HG03039 (cell line): Measurements from ENCODE around the gene SLC39A11.
"Not testable (repeated sequence)": the region's sequence is repeated elsewhere in the genome, so short reads cannot be mapped to it uniquely, and the experiment has no call there.

Source experiments
- ATAC-seq: cut with Tn5 transposase; IDR thresholded peaks from one replicate; pipeline ENCODE4 v1.9.1; 2021; ENCODE audit warnings: mild to moderate bottlenecking, moderate library complexity; ENCODE audit not compliant: unreplicated experiment

Gene SLC39A11

GRCh38 chr17:72852277-72852938 is 240.1 kb downstream of the SLC39A11 start:
- no peak for ATAC-seq

GRCh38 chr17:72850410-72851118 is 241.9 kb downstream of the SLC39A11 start:
- ATAC-seq, result no peak

GRCh38 chr17:72846399-72846798 is 246.1 kb downstream of the SLC39A11 start:
- ATAC-seq, result no peak

GRCh38 chr17:72843591-72843990 is 248.9 kb downstream of the SLC39A11 start:
- ATAC-seq, result no peak

- ATAC-seq, result no peak
These were observed 252.5 kb downstream of the SLC39A11 start for GRCh38 chr17:72840019-72840418.

GRCh38 chr17:72839131-72839725 is 253.3 kb downstream of the SLC39A11 start:
- no peak for ATAC-seq

- ATAC-seq, result no peak
These were observed 253.9 kb downstream of the SLC39A11 start for GRCh38 chr17:72838581-72838980.

GRCh38 chr17:72838068-72838467 is 254.4 kb downstream of the SLC39A11 start:
- ATAC-seq, result no peak

GRCh38 chr17:72837335-72837734 is 255.2 kb downstream of the SLC39A11 start:
- ATAC-seq, result no peak

GRCh38 chr17:72833128-72833765 is 259.2 kb downstream of the SLC39A11 start:
- no peak for ATAC-seq

- ATAC-seq, result no peak
These were observed 260.2 kb downstream of the SLC39A11 start for GRCh38 chr17:72832306-72832705.

- no peak for ATAC-seq
These were observed 262.6 kb downstream of the SLC39A11 start for GRCh38 chr17:72829883-72830282.

- ATAC-seq, result no peak
These were observed 265.9 kb downstream of the SLC39A11 start for GRCh38 chr17:72826602-72827001.

- not testable (repeated sequence) for ATAC-seq
These were observed 266.4 kb downstream of the SLC39A11 start for GRCh38 chr17:72826059-72826458.

- ATAC-seq, result no peak
These were observed 267.3 kb downstream of the SLC39A11 start for GRCh38 chr17:72825218-72825617.

- not testable (repeated sequence) for ATAC-seq
These were observed 268.2 kb downstream of the SLC39A11 start for GRCh38 chr17:72824267-72824666.

- no peak for ATAC-seq
These were observed 270.0 kb downstream of the SLC39A11 start for GRCh38 chr17:72822358-72823023.

- ATAC-seq, result no peak
These were observed 276.1 kb downstream of the SLC39A11 start for GRCh38 chr17:72816406-72816805.

- no peak for ATAC-seq
These were observed 279.0 kb downstream of the SLC39A11 start for GRCh38 chr17:72813481-72813880.

- no peak for ATAC-seq
These were observed 279.7 kb downstream of the SLC39A11 start for GRCh38 chr17:72812823-72813222.
